Keratinocyte (primary cell): ENCODE results near the gene MARCHF9. TPM values are rescaled to one million over a fixed set of nuclear protein-coding genes. Genes with fewer than 3 reads are reported as not detected.

Source experiments
- DNase-seq: peaks from one replicate; pipeline ENCODE4 v3.0.0-alpha.2; 2011; ENCODE audit warnings: low read depth, missing footprints, low spot score
- FAIRE-seq: peaks from 2 replicates; lab custom pipeline; 2011; peaks lifted over from hg19 to GRCh38; lab: Jason Lieb, UNC
- H2AFZ ChIP-seq: 2 replicates; pipeline ENCODE4 v1.6.0; 2012; ENCODE audit warnings: low read length, control low read depth, inconsistent platforms; ENCODE audit not compliant: control insufficient read depth
- H3K27ac ChIP-seq: 2 replicates; pipeline ENCODE4 v1.5.1; 2011; ENCODE audit warnings: low read length; ENCODE audit not compliant: control insufficient read depth, insufficient read depth
- H3K27me3 ChIP-seq: 3 replicates; pipeline ENCODE4 v1.6.0; 2011; ENCODE audit warnings: low read length; ENCODE audit not compliant: control insufficient read depth, insufficient read depth; ENCODE audit errors: extremely low read depth
- H3K36me3 ChIP-seq, 2 experiments: 2 replicates in 1 of 2; 3 replicates in 1 of 2; pipeline ENCODE4 v1.5.1; 2011; ENCODE audit warnings: low read length in 2 of 2, mild to moderate bottlenecking in 1 of 2; ENCODE audit not compliant: control insufficient read depth in 2 of 2, insufficient read depth in 2 of 2; ENCODE audit errors: extremely low read depth in 1 of 2
- H3K4me1 ChIP-seq: 3 replicates; pipeline ENCODE4 v1.5.1; 2011; ENCODE audit warnings: low read length; ENCODE audit not compliant: control insufficient read depth, insufficient read depth; ENCODE audit errors: extremely low read depth
- H3K4me2 ChIP-seq: 3 replicates; pipeline ENCODE4 v1.6.0; 2011; ENCODE audit warnings: low read depth, low read length; ENCODE audit not compliant: control insufficient read depth, insufficient read depth; ENCODE audit errors: extremely low read depth
- H3K4me3 ChIP-seq, 3 experiments: fragments of 200-600 bp in 1 of 3; sonication (generic) in 1 of 3; 2 replicates in 2 of 3; 3 replicates in 1 of 3; pipeline ENCODE4 v1.5.1; 2011 to 2016; ENCODE audit warnings: low read length in 3 of 3, mild to moderate bottlenecking in 3 of 3, control low read depth in 2 of 3, inconsistent platforms in 1 of 3, low read depth in 1 of 3, mixed read lengths in 1 of 3, mixed run types in 1 of 3, moderate library complexity in 1 of 3; ENCODE audit not compliant: control insufficient read depth in 2 of 3, insufficient read depth in 2 of 3; ENCODE audit errors: extremely low read depth in 1 of 3
- H3K79me2 ChIP-seq: 2 replicates; pipeline ENCODE4 v1.6.0; 2012; ENCODE audit warnings: low read length; ENCODE audit not compliant: control insufficient read depth, insufficient read depth
- H3K9ac ChIP-seq: 3 replicates; pipeline ENCODE4 v1.6.0; 2011; ENCODE audit warnings: low read length; ENCODE audit not compliant: control insufficient read depth, insufficient read depth; ENCODE audit errors: extremely low read depth
- H3K9me1 ChIP-seq: 3 replicates; pipeline ENCODE4 v1.6.0; 2011; ENCODE audit warnings: low read length; ENCODE audit not compliant: control insufficient read depth, insufficient read depth; ENCODE audit errors: extremely low read depth
- H3K9me3 ChIP-seq: 2 replicates; pipeline ENCODE4 v1.5.1; 2012; ENCODE audit warnings: low read depth, low read length; ENCODE audit not compliant: control insufficient read depth
- H4K20me1 ChIP-seq: 3 replicates; pipeline ENCODE4 v1.6.0; 2011; ENCODE audit warnings: low read length; ENCODE audit not compliant: control insufficient read depth, insufficient read depth; ENCODE audit errors: extremely low read depth
- CTCF ChIP-seq, 3 experiments: IDR thresholded peaks in 1 of 3; conservative IDR thresholded peaks in 1 of 3; optimal IDR thresholded peaks in 1 of 3; 2 replicates in 2 of 3; 3 replicates in 1 of 3; pipeline versions ENCODE3 to v1.5.1; 2011; ENCODE audit warnings: low read length in 3 of 3, mild to moderate bottlenecking in 3 of 3, moderate library complexity in 2 of 3, control low read depth in 1 of 3, inconsistent platforms in 1 of 3; ENCODE audit not compliant: insufficient read depth in 2 of 3; ENCODE audit errors: extremely low read depth in 1 of 3
- EZH2 ChIP-seq: IDR thresholded peaks from one replicate; pipeline ENCODE4 v1.6.1; 2012; ENCODE audit warnings: inconsistent platforms, mild to moderate bottlenecking, low read length, moderate library complexity
- dilution Hi-C: fragments of 300-500 bp; cut with MboI; formaldehyde crosslinking; loops from one replicate; pipeline ENCODE4 v1.7.0; 2020; ENCODE audit warnings: low sequenced_read_pairs; ENCODE audit not compliant: extremely low pct_ligation_motif_present
- polyA plus RNA-seq, 5 experiments: library from polyadenylated mRNA; depleted of rRNA in 3 of 5; stranded (reverse) in 3 of 5; stranded (forward) in 1 of 5; unstranded in 1 of 5; fragments of >200 nt; gene quantifications; 1 replicate in 1 of 5; 2 replicates in 3 of 5; 3 replicates in 1 of 5; pipeline versions ENCODE4 v1.2.1 to v1.2.3, GENCODE V29; 2011 to 2012; ENCODE audit warnings: missing spikeins in 2 of 5, low read depth in 1 of 5, low replicate concordance in 1 of 5

The MARCHF9 gene
- polyA plus RNA-seq, 1 donor (not counting 4 experiments of a cell fraction or from before 2014, with no cell fraction given), result 10.9 TPM

GRCh38 chr12:57726884-57727757 is 27.8 kb upstream of the MARCHF9 start:
- Histone ChIP-seq H3K9me3 (no peaks in the 10 kb centered on the region), H3K9me1 (no peaks in the 10 kb centered on the region), H3K79me2 (no peaks in the 10 kb centered on the region), H2AFZ (peak overlapping the region; percentile 98), H3K4me2 (peak overlapping the region; percentile 88), H3K36me3 (peaks cover 0 to 3% of the 10 kb centered on the region in 2 experiments), H3K27ac (no peak overlapping the region), H4K20me1 (no peaks in the 10 kb centered on the region), H3K4me3 (peak overlapping the region; percentile 87 to 94 (median 92)), H3K27me3 (no peaks in the 10 kb centered on the region), H3K4me1 (peaks cover 4% of the 10 kb centered on the region), H3K9ac (peak overlapping the region; percentile 86)
- dilution Hi-C loops, result loop anchor here (25.0 kb wide), 1 partner anchor 140 kb away; the partner anchor contains the start of gene PIP4K2C
- FAIRE-seq (no peak), DNase-seq (no peak)
- TF ChIP-seq EZH2 (no peak), CTCF (optimal IDR thresholded peaks at IDR 0.05 in 1 of 3, IDR thresholded peaks at IDR 0.05 in 1 of 3, conservative IDR thresholded peaks at IDR 0.05 in 1 of 3; ENCODE audit: extremely low read depth in 1 of 3, insufficient read depth in 2 of 3, low read length in 3 of 3) (peak; percentile 21 to 59 (median 49))

- Histone ChIP-seq H3K4me2 (no peak overlapping the region), H3K27ac (no peak overlapping the region), H3K27me3 (no peaks in the 10 kb centered on the region), H3K9ac (no peak overlapping the region), H3K4me3 (no peak overlapping the region), H3K79me2 (no peaks in the 10 kb centered on the region), H3K4me1 (peaks cover 4% of the 10 kb centered on the region), H4K20me1 (no peaks in the 10 kb centered on the region), H3K9me1 (no peaks in the 10 kb centered on the region), H3K9me3 (no peaks in the 10 kb centered on the region), H3K36me3 (peaks cover 0 to 3% of the 10 kb centered on the region in 2 experiments), H2AFZ (no peak overlapping the region)
- FAIRE-seq (no peak), DNase-seq (no peak)
- dilution Hi-C loops, result loop anchor here (25.0 kb wide), 1 partner anchor 141 kb away; the partner anchor contains the start of gene PIP4K2C
- TF ChIP-seq CTCF (optimal IDR thresholded peaks at IDR 0.05 in 1 of 3, IDR thresholded peaks at IDR 0.05 in 1 of 3, conservative IDR thresholded peaks at IDR 0.05 in 1 of 3; ENCODE audit: extremely low read depth in 1 of 3, insufficient read depth in 2 of 3, low read length in 3 of 3) (no peak), EZH2 (no peak)
Measured at GRCh38 chr12:57727758-57728395, 27.0 kb upstream of the MARCHF9 start.
